Measurements from ENCODE around the gene MYCN. TPM values are rescaled to one million over a fixed set of nuclear protein-coding genes. Genes with fewer than 3 reads are reported as not detected.
"Not testable (repeated sequence)": the region's sequence is repeated elsewhere in the genome, so short reads cannot be mapped to it uniquely, and the experiment has no call there.

MYCN gene
- total RNA-seq, 1 experiment from 2014 or later = 68.3 TPM

DNA sequence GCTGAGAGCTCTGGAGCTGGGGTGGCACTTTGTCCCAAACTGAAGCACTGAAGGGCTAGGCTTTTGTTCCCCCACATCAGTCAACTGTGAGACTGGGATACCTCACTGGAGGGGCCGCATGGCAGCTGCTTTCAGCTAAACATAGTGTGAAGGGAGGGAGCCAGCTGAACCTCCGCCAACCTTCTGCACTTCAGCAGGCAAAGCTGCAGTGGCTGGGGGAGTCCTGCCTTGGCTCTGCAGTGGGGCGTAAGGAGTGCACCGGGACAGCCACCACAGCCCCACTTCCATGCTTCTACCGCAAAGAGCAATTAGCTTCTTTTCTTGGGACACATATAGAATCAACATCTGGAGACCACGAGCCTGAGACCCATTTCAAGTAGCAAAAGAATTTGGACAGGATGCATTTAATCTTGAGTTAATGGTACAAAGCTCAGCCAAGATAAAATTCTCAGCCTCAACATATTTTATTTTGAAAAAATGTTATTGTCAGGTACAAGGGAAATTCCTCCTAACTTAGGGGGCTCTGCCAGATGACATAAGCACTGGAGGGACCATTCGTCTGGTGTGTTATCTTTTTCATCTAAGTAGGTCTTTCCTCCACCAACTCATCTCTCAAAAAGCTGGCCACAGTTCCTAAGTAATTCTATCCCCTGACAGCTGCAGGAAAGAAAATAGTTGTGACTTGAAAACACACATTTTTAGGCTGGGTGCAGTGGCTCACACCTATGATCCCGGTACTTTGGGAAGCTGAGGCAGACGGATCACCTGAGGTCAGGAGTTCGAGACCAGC lies 25.6 kb upstream of the MYCN start:
- no peak overlapping the region for H3K4me3 Mint-ChIP-seq
- ChIA-PET CTCF (interaction anchor here (0.6 to 0.7 kb wide), 2 partner anchors 213 to 1731 kb away, joined by 3 read pairs; no protein-coding TSS in a partner anchor), POLR2A (no interaction called here)
- no peaks in the 10 kb centered on the region for H3K27me3 Mint-ChIP-seq (ENCODE audit: low read depth)
- DNase-seq (ENCODE audit: low spot score) = no peak
- ATAC-seq = no peak; the same call in 1 of the 2 replicates
- TF ChIP-seq, protein P1, sequence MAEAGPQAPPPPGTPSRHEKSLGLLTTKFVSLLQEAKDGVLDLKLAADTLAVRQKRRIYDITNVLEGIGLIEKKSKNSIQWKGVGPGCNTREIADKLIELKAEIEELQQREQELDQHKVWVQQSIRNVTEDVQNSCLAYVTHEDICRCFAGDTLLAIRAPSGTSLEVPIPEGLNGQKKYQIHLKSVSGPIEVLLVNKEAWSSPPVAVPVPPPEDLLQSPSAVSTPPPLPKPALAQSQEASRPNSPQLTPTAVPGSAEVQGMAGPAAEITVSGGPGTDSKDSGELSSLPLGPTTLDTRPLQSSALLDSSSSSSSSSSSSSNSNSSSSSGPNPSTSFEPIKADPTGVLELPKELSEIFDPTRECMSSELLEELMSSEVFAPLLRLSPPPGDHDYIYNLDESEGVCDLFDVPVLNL (CRISPR knock-in tag; IDR thresholded peaks at IDR 0.05; ENCODE audit: borderline replicate concordance, low read depth) = no peak
- TF ChIP-seq, protein P2, sequence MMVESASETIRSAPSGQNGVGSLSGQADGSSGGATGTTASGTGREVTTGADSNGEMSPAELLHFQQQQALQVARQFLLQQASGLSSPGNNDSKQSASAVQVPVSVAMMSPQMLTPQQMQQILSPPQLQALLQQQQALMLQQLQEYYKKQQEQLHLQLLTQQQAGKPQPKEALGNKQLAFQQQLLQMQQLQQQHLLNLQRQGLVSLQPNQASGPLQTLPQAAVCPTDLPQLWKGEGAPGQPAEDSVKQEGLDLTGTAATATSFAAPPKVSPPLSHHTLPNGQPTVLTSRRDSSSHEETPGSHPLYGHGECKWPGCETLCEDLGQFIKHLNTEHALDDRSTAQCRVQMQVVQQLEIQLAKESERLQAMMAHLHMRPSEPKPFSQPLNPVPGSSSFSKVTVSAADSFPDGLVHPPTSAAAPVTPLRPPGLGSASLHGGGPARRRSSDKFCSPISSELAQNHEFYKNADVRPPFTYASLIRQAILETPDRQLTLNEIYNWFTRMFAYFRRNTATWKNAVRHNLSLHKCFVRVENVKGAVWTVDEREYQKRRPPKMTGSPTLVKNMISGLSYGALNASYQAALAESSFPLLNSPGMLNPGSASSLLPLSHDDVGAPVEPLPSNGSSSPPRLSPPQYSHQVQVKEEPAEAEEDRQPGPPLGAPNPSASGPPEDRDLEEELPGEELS (CRISPR knock-in tag; IDR thresholded peaks at IDR 0.05) = no peak
- TF ChIP-seq FOXP1 (CRISPR knock-in tag; IDR thresholded peaks at IDR 0.05; ENCODE audit: borderline replicate concordance) (no peak), CREM (CRISPR knock-in tag; IDR thresholded peaks at IDR 0.05) (no peak), ZNF512 (CRISPR knock-in tag; IDR thresholded peaks at IDR 0.05; ENCODE audit: borderline replicate concordance) (no peak), ETV6 (CRISPR knock-in tag; IDR thresholded peaks at IDR 0.05) (no peak), PRDM15 (CRISPR knock-in tag; IDR thresholded peaks at IDR 0.05) (no peak), E2F1 (CRISPR knock-in tag; IDR thresholded peaks at IDR 0.05) (no peak), CBFB (CRISPR knock-in tag; IDR thresholded peaks at IDR 0.05; ENCODE audit: low read depth) (no peak), HMGXB4 (CRISPR knock-in tag; IDR thresholded peaks at IDR 0.05) (no peak), NR2C2 (CRISPR knock-in tag; IDR thresholded peaks at IDR 0.05) (no peak)
- TF ChIP-seq, protein P3, sequence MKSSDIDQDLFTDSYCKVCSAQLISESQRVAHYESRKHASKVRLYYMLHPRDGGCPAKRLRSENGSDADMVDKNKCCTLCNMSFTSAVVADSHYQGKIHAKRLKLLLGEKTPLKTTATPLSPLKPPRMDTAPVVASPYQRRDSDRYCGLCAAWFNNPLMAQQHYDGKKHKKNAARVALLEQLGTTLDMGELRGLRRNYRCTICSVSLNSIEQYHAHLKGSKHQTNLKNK (CRISPR knock-in tag; IDR thresholded peaks at IDR 0.05) = no peak
- TF ChIP-seq, protein P4, sequence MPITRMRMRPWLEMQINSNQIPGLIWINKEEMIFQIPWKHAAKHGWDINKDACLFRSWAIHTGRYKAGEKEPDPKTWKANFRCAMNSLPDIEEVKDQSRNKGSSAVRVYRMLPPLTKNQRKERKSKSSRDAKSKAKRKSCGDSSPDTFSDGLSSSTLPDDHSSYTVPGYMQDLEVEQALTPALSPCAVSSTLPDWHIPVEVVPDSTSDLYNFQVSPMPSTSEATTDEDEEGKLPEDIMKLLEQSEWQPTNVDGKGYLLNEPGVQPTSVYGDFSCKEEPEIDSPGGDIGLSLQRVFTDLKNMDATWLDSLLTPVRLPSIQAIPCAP (CRISPR knock-in tag; IDR thresholded peaks at IDR 0.05) = no peak
- H3K27ac Mint-ChIP-seq = no peak overlapping the region
- H3K36me3 Mint-ChIP-seq = no peaks in the 10 kb centered on the region
- 0 out of 2 replicates have a peak, but pooled peaks cover 4% of the 10 kb centered on the region for H3K4me1 Mint-ChIP-seq
- H3K9me3 Mint-ChIP-seq = no peaks in the 10 kb centered on the region

- not testable (repeated sequence) for ATAC-seq
- CTCF ChIA-PET = interaction anchor here (0.6 to 0.7 kb wide), 2 partner anchors 212 to 1730 kb away, joined by 3 read pairs; no protein-coding TSS in a partner anchor
Measured at GRCh38 chr2:15915546-15915945, 24.8 kb upstream of the MYCN start.

More at GRCh38 chr2:15915546-15915945, 24.8 kb upstream of the MYCN start:
- H3K27ac Mint-ChIP-seq; H3K36me3 Mint-ChIP-seq; DNase-seq (ENCODE audit: low spot score); POLR2A ChIA-PET; H3K4me3 Mint-ChIP-seq; H3K27me3 Mint-ChIP-seq (ENCODE audit: low read depth); H3K9me3 Mint-ChIP-seq; H3K4me1 Mint-ChIP-seq: not testable (repeated sequence)

Measured in WTC11 (cell line).